Measurements from ENCODE around the gene ADI1. TPM values are rescaled to one million over a fixed set of nuclear protein-coding genes. Genes with fewer than 3 reads are reported as not detected.

ADI1 gene
- polyA plus RNA-seq, 6 donors from 2014 or later = 32.3 to 87.8 (median 37.1) TPM

- no peaks in the 10 kb centered on the region for H3K9me3 Mint-ChIP-seq
- H3K36me3 Mint-ChIP-seq = peaks cover 0 to 25% of the 10 kb centered on the region in 2 donors
- H3K4me1 Mint-ChIP-seq = peaks cover 7 to 16% (median 13%) of the 10 kb centered on the region in 3 donors
- no peaks in the 10 kb centered on the region for H3K27me3 Mint-ChIP-seq
- DNase-seq (no peak), ATAC-seq (ENCODE audit: low read depth in 2 of 2) (peak in 1 of 2 donors; percentile 27)
- H3K27ac Mint-ChIP-seq = peak overlapping the region in 5 of 6 donors; percentile 13 to 87 (median 66)
- peak overlapping the region in 1 of 8 donors; percentile 61 for H3K4me3 Mint-ChIP-seq
Measured at GRCh38 chr2:3480352-3481010, 38.9 kb downstream of the ADI1 start.

- no peaks in the 10 kb centered on the region for H3K27me3 Mint-ChIP-seq
- DNase-seq (no peak), ATAC-seq (ENCODE audit: low read depth in 2 of 2) (no peak)
- no peaks in the 10 kb centered on the region for H3K9me3 Mint-ChIP-seq
- peaks cover 0 to 18% of the 10 kb centered on the region in 2 donors for H3K36me3 Mint-ChIP-seq
- peak overlapping the region in 5 of 6 donors; percentile 28 to 90 (median 74) for H3K27ac Mint-ChIP-seq
- no peak overlapping the region for H3K4me3 Mint-ChIP-seq
- peaks cover 7 to 16% (median 13%) of the 10 kb centered on the region in 3 donors for H3K4me1 Mint-ChIP-seq
Measured at GRCh38 chr2:3479430-3480320, 39.7 kb downstream of the ADI1 start.

- Mint-ChIP-seq H3K27me3 (no peaks in the 10 kb centered on the region), H3K4me3 (no peak overlapping the region), H3K36me3 (peaks cover 0 to 15% of the 10 kb centered on the region in 2 donors), H3K27ac (peak overlapping the region in 1 of 6 donors; percentile 36), H3K9me3 (no peaks in the 10 kb centered on the region), H3K4me1 (peaks cover 7 to 16% (median 13%) of the 10 kb centered on the region in 3 donors)
- ATAC-seq (ENCODE audit: low read depth in 2 of 2) (no peak), DNase-seq (no peak)
Measured at GRCh38 chr2:3478846-3479385, 40.4 kb downstream of the ADI1 start.

- Mint-ChIP-seq H3K27ac (no peak overlapping the region), H3K9me3 (no peaks in the 10 kb centered on the region), H3K4me1 (peaks cover 7 to 16% (median 13%) of the 10 kb centered on the region in 3 donors), H3K27me3 (no peaks in the 10 kb centered on the region), H3K4me3 (no peak overlapping the region), H3K36me3 (peaks cover 0 to 27% of the 10 kb centered on the region in 2 donors)
- ATAC-seq (ENCODE audit: low read depth in 2 of 2) (no peak), DNase-seq (no peak)
Measured at GRCh38 chr2:3476985-3477327, 42.4 kb downstream of the ADI1 start.

GRCh38 chr2:3476321-3476984 is 42.9 kb downstream of the ADI1 start:
- Mint-ChIP-seq H3K9me3 (no peaks in the 10 kb centered on the region), H3K36me3 (peaks cover 0 to 29% of the 10 kb centered on the region in 2 donors), H3K4me3 (no peak overlapping the region), H3K27ac (peak overlapping the region in 1 of 6 donors; percentile 20), H3K4me1 (peaks cover 7 to 16% (median 13%) of the 10 kb centered on the region in 3 donors), H3K27me3 (no peaks in the 10 kb centered on the region)
- ATAC-seq (ENCODE audit: low read depth in 2 of 2) (no peak), DNase-seq (no peak)

- peaks cover 7 to 13% (median 13%) of the 10 kb centered on the region in 3 donors for H3K4me1 Mint-ChIP-seq
- H3K9me3 Mint-ChIP-seq = no peaks in the 10 kb centered on the region
- H3K27me3 Mint-ChIP-seq = no peaks in the 10 kb centered on the region
- peak overlapping the region in 2 of 6 donors; percentile 20 to 56 for H3K27ac Mint-ChIP-seq
- H3K4me3 Mint-ChIP-seq = no peak overlapping the region
- ATAC-seq (ENCODE audit: low read depth in 2 of 2) (no peak), DNase-seq (no peak)
- peaks cover 1 to 29% of the 10 kb centered on the region in 2 donors for H3K36me3 Mint-ChIP-seq
Measured at GRCh38 chr2:3475771-3476170, 43.6 kb downstream of the ADI1 start.

- Mint-ChIP-seq H3K9me3 (no peaks in the 10 kb centered on the region), H3K27ac (peak overlapping the region in 2 of 6 donors; percentile 5 to 62), H3K27me3 (no peaks in the 10 kb centered on the region), H3K36me3 (peaks cover 17 to 32% of the 10 kb centered on the region in 2 donors), H3K4me3 (no peak overlapping the region), H3K4me1 (no peaks in the 10 kb centered on the region)
- ATAC-seq (ENCODE audit: low read depth in 2 of 2) (no peak), DNase-seq (no peak)
Measured at GRCh38 chr2:3472966-3473365, 46.4 kb downstream of the ADI1 start.

- H3K4me3 Mint-ChIP-seq = no peak overlapping the region
- peaks cover 20 to 38% of the 10 kb centered on the region in 2 donors for H3K36me3 Mint-ChIP-seq
- DNase-seq (no peak), ATAC-seq (ENCODE audit: low read depth in 2 of 2) (no peak)
- no peaks in the 10 kb centered on the region for H3K4me1 Mint-ChIP-seq
- no peaks in the 10 kb centered on the region for H3K27me3 Mint-ChIP-seq
- H3K9me3 Mint-ChIP-seq = no peaks in the 10 kb centered on the region
- H3K27ac Mint-ChIP-seq = peak overlapping the region in 1 of 6 donors; percentile 47
Measured at GRCh38 chr2:3472296-3472695, 47.0 kb downstream of the ADI1 start.

- no peak overlapping the region for H3K4me3 Mint-ChIP-seq
- H3K27me3 Mint-ChIP-seq = no peaks in the 10 kb centered on the region
- H3K4me1 Mint-ChIP-seq = no peaks in the 10 kb centered on the region
- H3K27ac Mint-ChIP-seq = no peak overlapping the region
- peaks cover 20 to 35% of the 10 kb centered on the region in 2 donors for H3K36me3 Mint-ChIP-seq
- H3K9me3 Mint-ChIP-seq = no peaks in the 10 kb centered on the region
- no peak for ATAC-seq (ENCODE audit: low read depth in 2 of 2)
- no peak for DNase-seq
Measured at GRCh38 chr2:3470856-3471737, 48.2 kb downstream of the ADI1 start.

GRCh38 chr2:3470166-3470651 is 49.1 kb downstream of the ADI1 start:
- ATAC-seq (ENCODE audit: low read depth in 2 of 2) (no peak), DNase-seq (no peak)
- Mint-ChIP-seq H3K36me3 (peaks cover 20 to 31% of the 10 kb centered on the region in 2 donors), H3K4me3 (no peak overlapping the region), H3K4me1 (no peaks in the 10 kb centered on the region), H3K27ac (no peak overlapping the region), H3K9me3 (no peaks in the 10 kb centered on the region), H3K27me3 (no peaks in the 10 kb centered on the region)

- H3K27me3 Mint-ChIP-seq = no peaks in the 10 kb centered on the region
- H3K36me3 Mint-ChIP-seq = peaks cover 20 to 31% of the 10 kb centered on the region in 2 donors
- H3K9me3 Mint-ChIP-seq = no peaks in the 10 kb centered on the region
- ATAC-seq (ENCODE audit: low read depth in 2 of 2) (no peak), DNase-seq (no peak)
- peak overlapping the region in 1 of 8 donors; percentile 15 for H3K4me3 Mint-ChIP-seq
- peak overlapping the region in 1 of 6 donors; percentile 78 for H3K27ac Mint-ChIP-seq
- no peaks in the 10 kb centered on the region for H3K4me1 Mint-ChIP-seq
Measured at GRCh38 chr2:3469486-3469885, 49.8 kb downstream of the ADI1 start.

GRCh38 chr2:3468296-3468988 is 50.9 kb downstream of the ADI1 start:
- Mint-ChIP-seq H3K27ac (peak overlapping the region in 2 of 6 donors; percentile 59 to 85), H3K36me3 (peaks cover 20 to 31% of the 10 kb centered on the region in 2 donors), H3K4me3 (no peak overlapping the region), H3K27me3 (no peaks in the 10 kb centered on the region), H3K9me3 (no peaks in the 10 kb centered on the region), H3K4me1 (no peaks in the 10 kb centered on the region)
- no peak for DNase-seq
- no peak for ATAC-seq (ENCODE audit: low read depth in 2 of 2)
